ENCODE results near the gene WNT7B. TPM values are rescaled to one million over a fixed set of nuclear protein-coding genes. Genes with fewer than 3 reads are reported as not detected.
A peak's percentile ranks its signal among the peaks of the same experiment; 100 is the strongest.

The WNT7B gene
- total RNA-seq, 1 donor from 2014 or later = 1.8 TPM

- Histone ChIP-seq H3K4me2 (peak overlapping the region; percentile 67), H3K9me3 (ENCODE audit: low read depth) (no peaks in the 10 kb centered on the region), H3K4me3 (no peak overlapping the region), H3K27me3 (peaks cover 34% of the 10 kb centered on the region), H2AFZ (replicated peaks) (no peak overlapping the region), H3K4me1 (peaks cover 56% of the 10 kb centered on the region), H3K79me2 (ENCODE audit: low read depth) (no peaks in the 10 kb centered on the region), H3K27ac (no peak overlapping the region), H3K9ac (no peak overlapping the region), H3F3A (ENCODE audit: low read depth) (peaks cover 29% of the 10 kb centered on the region), H4K20me1 (ENCODE audit: low read depth) (peaks cover 9% of the 10 kb centered on the region), H3K36me3 (no peaks in the 10 kb centered on the region)
- H3K27me3 Mint-ChIP-seq (ENCODE audit: insufficient read depth, low read depth) = peaks cover 15% of the 10 kb centered on the region
- no peak overlapping the region for H3K27ac Mint-ChIP-seq
- no peaks in the 10 kb centered on the region for H3K36me3 Mint-ChIP-seq
- H3K4me1 Mint-ChIP-seq = peaks cover 41% of the 10 kb centered on the region
- peak; percentile 75 for DNase-seq (ENCODE audit: low spot score)
- H3K4me3 Mint-ChIP-seq = no peak overlapping the region
- no peaks in the 10 kb centered on the region for H3K9me3 Mint-ChIP-seq
- TF ChIP-seq CTCF (IDR thresholded peaks at IDR 0.05) = no peak
- TF ChIP-seq EZH2 (IDR thresholded peaks at IDR 0.05) = no peak
- TF ChIP-seq EZH2phosphoT487 (IDR thresholded peaks at IDR 0.05) = no peak
Measured at GRCh38 chr22:45966895-45967365, 10.0 kb downstream of the WNT7B start.

- H3K27ac ChIP-seq = no peak overlapping the region
- Mint-ChIP-seq H3K4me3 (no peak overlapping the region), H3K27ac (no peak overlapping the region), H3K36me3 (no peaks in the 10 kb centered on the region), H3K27me3 (ENCODE audit: insufficient read depth, low read depth) (peaks cover 15% of the 10 kb centered on the region), H3K9me3 (no peaks in the 10 kb centered on the region), H3K4me1 (peaks cover 41% of the 10 kb centered on the region)
- no peaks in the 10 kb centered on the region for H3K79me2 ChIP-seq (ENCODE audit: low read depth)
- no peaks in the 10 kb centered on the region for H3K9me3 ChIP-seq (ENCODE audit: low read depth)
- TF ChIP-seq CTCF (IDR thresholded peaks at IDR 0.05) = no peak
- no peak for TF ChIP-seq EZH2phosphoT487 (IDR thresholded peaks at IDR 0.05)
- TF ChIP-seq EZH2 (IDR thresholded peaks at IDR 0.05) = no peak
- no peak overlapping the region for H3K9ac ChIP-seq
- peak overlapping the region; percentile 67 for H3K4me2 ChIP-seq
- peaks cover 26% of the 10 kb centered on the region for H3F3A ChIP-seq (ENCODE audit: low read depth)
- peaks cover 29% of the 10 kb centered on the region for H3K27me3 ChIP-seq
- no peak overlapping the region for H3K4me3 ChIP-seq
- no peak overlapping the region for H2AFZ ChIP-seq (replicated peaks)
- H3K4me1 ChIP-seq = peaks cover 50% of the 10 kb centered on the region
- H4K20me1 ChIP-seq (ENCODE audit: low read depth) = peaks cover 9% of the 10 kb centered on the region
- DNase-seq (ENCODE audit: low spot score) = no peak
- H3K36me3 ChIP-seq = no peaks in the 10 kb centered on the region
Measured at GRCh38 chr22:45966320-45966894, 10.6 kb downstream of the WNT7B start.

- no peaks in the 10 kb centered on the region for H3K9me3 ChIP-seq (ENCODE audit: low read depth)
- H3K4me2 ChIP-seq = no peak overlapping the region
- H3K27ac Mint-ChIP-seq = no peak overlapping the region
- H3K4me1 Mint-ChIP-seq = peaks cover 38% of the 10 kb centered on the region
- no peak for TF ChIP-seq CTCF (IDR thresholded peaks at IDR 0.05)
- no peak for TF ChIP-seq EZH2 (IDR thresholded peaks at IDR 0.05)
- no peak for TF ChIP-seq EZH2phosphoT487 (IDR thresholded peaks at IDR 0.05)
- no peaks in the 10 kb centered on the region for H3K9me3 Mint-ChIP-seq
- H3K4me3 Mint-ChIP-seq = no peak overlapping the region
- peaks cover 16% of the 10 kb centered on the region for H3K27me3 Mint-ChIP-seq (ENCODE audit: insufficient read depth, low read depth)
- H3K36me3 ChIP-seq = no peaks in the 10 kb centered on the region
- DNase-seq (ENCODE audit: low spot score) = no peak
- peaks cover 42% of the 10 kb centered on the region for H3K4me1 ChIP-seq
- H3F3A ChIP-seq (ENCODE audit: low read depth) = peaks cover 18% of the 10 kb centered on the region
- H4K20me1 ChIP-seq (ENCODE audit: low read depth) = peaks cover 7% of the 10 kb centered on the region
- H3K9ac ChIP-seq = no peak overlapping the region
- peaks cover 20% of the 10 kb centered on the region for H3K27me3 ChIP-seq
- no peak overlapping the region for H3K27ac ChIP-seq
- no peaks in the 10 kb centered on the region for H3K79me2 ChIP-seq (ENCODE audit: low read depth)
- H2AFZ ChIP-seq (replicated peaks) = no peak overlapping the region
- H3K4me3 ChIP-seq = no peak overlapping the region
- no peaks in the 10 kb centered on the region for H3K36me3 Mint-ChIP-seq
Measured at GRCh38 chr22:45965563-45965962, 11.4 kb downstream of the WNT7B start.

Data from neural progenitor cell (in vitro differentiated cells).